Pancreas (tissue), 10 donors: ENCODE measurements around the gene STARD3. TPM values are rescaled to one million over a fixed set of nuclear protein-coding genes. Genes with fewer than 3 reads are reported as not detected.

Experiments
- ATAC-seq, 4 donors: fragments of 200-7000 bp; cut with Tn5 transposase; one replicate each; pipeline versions ENCODE4 v1.8.0 to v1.9.1; 2020; ENCODE audit warnings: mild to moderate bottlenecking in 4 of 4, moderate library complexity in 4 of 4
- DNase-seq, 6 donors: peaks; one replicate each; pipeline ENCODE4 v3.0.0-alpha.2; 2020
- FAIRE-seq: peaks from 2 replicates; lab custom pipeline; 2012; peaks lifted over from hg19 to GRCh38; lab: Jason Lieb, UNC
- H3K27ac ChIP-seq, 4 donors: fragments of 200-600 bp; sonication (generic); 1 replicate in 3 of 4; 2 replicates in 1 of 4; pipeline versions ENCODE4 v1.5.0 to v1.8.0; 2020
- H3K27me3 ChIP-seq, 4 donors: fragments of 200-600 bp; one replicate each; pipeline ENCODE4 v1.8.0; 2021
- H3K36me3 ChIP-seq, 3 donors: fragments of 200-600 bp; sonication (generic) in 1 of 3; one replicate each; pipeline versions ENCODE4 v1.5.0 to v1.8.0; 2020 to 2021
- H3K4me1 ChIP-seq, 3 donors: fragments of 200-600 bp; one replicate each; pipeline ENCODE4 v1.8.0; 2021
- H3K4me3 ChIP-seq, 4 donors: fragments of 200-600 bp; sonication (generic) in 2 of 4; one replicate each; pipeline versions ENCODE4 v1.5.0 to v1.8.0; 2020 to 2021
- H3K9me3 ChIP-seq, 4 donors: fragments of 200-600 bp; one replicate each; pipeline ENCODE4 v1.8.0; 2021
- WGBS, 2 donors: extraction: QIAGEN DNeasy Blood & Tissue Kit; methylation state at CpG; one replicate each; pipeline ENCODE4 v1.1.7; 2013; 5-methylcytosine and 5-hydroxymethylcytosine counted together
- intact Hi-C, 3 donors: fragments of 100-400 bp; cut with DNase I; formaldehyde crosslinking; loops; one replicate each; pipeline versions ENCODE4 v1.11.1 to v1.14.2; 2022
- polyA plus RNA-seq, 2 donors: library from polyadenylated mRNA; stranded (reverse); fragments of 200-250 nt; gene quantifications; one replicate each; pipeline ENCODE4 v1.2.3, GENCODE V29; 2013
- total RNA-seq, 6 donors: library from RNA; stranded (reverse); fragmentation: NEBNext Ultra II Directional in 4 of 6; extraction: Animal tissue kit (Norgen Biotek cat#: 25700) in 4 of 6; gene quantifications; one replicate each; pipeline versions ENCODE4 v1.2.1 to v1.2.4, GENCODE V29; 2021 to 2023
- TF ChIP-seq, protein P1 (sequence below), 4 donors: fragments of 200-600 bp; sonication (generic) in 3 of 4; IDR thresholded peaks; one replicate each; pipeline versions ENCODE4 v1.5.0 to v1.8.0; 2021; ENCODE audit warnings: antibody characterized with exemption in 4 of 4
- donor health status: healthy with polysubstance abuse.
- donor health status: DM: no; HTN: no; CAD: no; lungs with moderate emphysema.
- donor health status: DM: no; HTN: no; CAD: no.
- donor health status: control.
- donor health status: control.
- donor health status: Bipolar disorder and iron deficiency.
- donor health status: DM: yes; HTN: yes; CAD: no.
- donor health status: DM: no; HTN: no; CAD: no.
- donor health status: DM: no; HTN: no; CAD: no.
- donor health status: DM: yes; HTN: yes; CAD: no.

The STARD3 gene
- total and polyA plus RNA-seq, 8 donors = 24.4 to 73.8 (median 29.9) TPM

DNA sequence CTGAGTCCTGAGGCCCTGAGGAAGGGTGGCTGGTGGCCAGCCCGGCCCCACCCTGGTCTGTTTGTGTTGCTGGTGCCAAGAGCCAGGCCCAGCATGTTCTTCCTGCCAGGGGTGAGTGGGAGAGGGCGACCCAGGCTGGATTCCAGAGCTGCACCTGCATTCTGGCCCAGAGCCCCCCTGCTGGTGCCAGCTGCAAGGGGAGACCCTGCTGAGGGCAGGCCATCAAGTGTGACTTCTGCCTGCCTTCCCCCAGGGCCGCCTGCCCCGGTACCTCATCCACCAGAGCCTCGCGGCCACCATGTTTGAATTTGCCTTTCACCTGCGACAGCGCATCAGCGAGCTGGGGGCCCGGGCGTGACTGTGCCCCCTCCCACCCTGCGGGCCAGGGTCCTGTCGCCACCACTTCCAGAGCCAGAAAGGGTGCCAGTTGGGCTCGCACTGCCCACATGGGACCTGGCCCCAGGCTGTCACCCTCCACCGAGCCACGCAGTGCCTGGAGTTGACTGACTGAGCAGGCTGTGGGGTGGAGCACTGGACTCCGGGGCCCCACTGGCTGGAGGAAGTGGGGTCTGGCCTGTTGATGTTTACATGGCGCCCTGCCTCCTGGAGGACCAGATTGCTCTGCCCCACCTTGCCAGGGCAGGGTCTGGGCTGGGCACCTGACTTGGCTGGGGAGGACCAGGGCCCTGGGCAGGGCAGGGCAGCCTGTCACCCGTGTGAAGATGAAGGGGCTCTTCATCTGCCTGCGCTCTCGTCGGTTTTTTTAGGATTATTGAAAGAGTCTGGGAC, 25.8 kb downstream of the STARD3 start:
- TF ChIP-seq, protein P1, sequence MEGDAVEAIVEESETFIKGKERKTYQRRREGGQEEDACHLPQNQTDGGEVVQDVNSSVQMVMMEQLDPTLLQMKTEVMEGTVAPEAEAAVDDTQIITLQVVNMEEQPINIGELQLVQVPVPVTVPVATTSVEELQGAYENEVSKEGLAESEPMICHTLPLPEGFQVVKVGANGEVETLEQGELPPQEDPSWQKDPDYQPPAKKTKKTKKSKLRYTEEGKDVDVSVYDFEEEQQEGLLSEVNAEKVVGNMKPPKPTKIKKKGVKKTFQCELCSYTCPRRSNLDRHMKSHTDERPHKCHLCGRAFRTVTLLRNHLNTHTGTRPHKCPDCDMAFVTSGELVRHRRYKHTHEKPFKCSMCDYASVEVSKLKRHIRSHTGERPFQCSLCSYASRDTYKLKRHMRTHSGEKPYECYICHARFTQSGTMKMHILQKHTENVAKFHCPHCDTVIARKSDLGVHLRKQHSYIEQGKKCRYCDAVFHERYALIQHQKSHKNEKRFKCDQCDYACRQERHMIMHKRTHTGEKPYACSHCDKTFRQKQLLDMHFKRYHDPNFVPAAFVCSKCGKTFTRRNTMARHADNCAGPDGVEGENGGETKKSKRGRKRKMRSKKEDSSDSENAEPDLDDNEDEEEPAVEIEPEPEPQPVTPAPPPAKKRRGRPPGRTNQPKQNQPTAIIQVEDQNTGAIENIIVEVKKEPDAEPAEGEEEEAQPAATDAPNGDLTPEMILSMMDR (IDR thresholded peaks at IDR 0.05) = no peak
- H3K36me3 ChIP-seq = peaks cover 0 to 9% (median 0%) of the 10 kb centered on the region in 3 donors
- WGBS, 2 donors = 88 to 91% methylated on average over 22 of the region's 22 CpGs
- intact Hi-C loops = no loop called here
- H3K4me3 ChIP-seq = no peak overlapping the region
- ATAC-seq (no peak), FAIRE-seq (no peak), DNase-seq (peak in 1 of 6 donors; percentile 13)
- no peak overlapping the region for H3K27ac ChIP-seq
- H3K27me3 ChIP-seq = no peaks in the 10 kb centered on the region
- H3K4me1 ChIP-seq = no peaks in the 10 kb centered on the region
- H3K9me3 ChIP-seq = no peaks in the 10 kb centered on the region

DNA sequence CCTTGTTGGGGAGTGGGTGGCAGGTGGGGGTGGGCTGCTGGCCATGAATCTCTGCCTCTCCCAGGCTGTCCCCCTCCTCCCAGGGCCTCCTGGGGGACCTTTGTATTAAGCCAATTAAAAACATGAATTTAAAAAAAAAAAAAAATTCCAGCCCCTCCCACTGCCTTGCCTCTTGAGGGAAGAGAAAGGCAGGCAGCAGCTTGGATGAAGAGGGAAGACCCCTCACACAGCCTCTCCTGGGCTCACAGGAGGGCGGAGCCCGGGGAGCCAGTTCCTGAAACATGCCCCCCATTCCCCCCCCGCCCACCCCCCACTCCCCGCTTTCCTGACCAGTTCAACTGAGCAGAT, 26.4 kb downstream of the STARD3 start:
- Histone ChIP-seq H3K27me3 (no peaks in the 10 kb centered on the region), H3K4me3 (no peak overlapping the region), H3K9me3 (no peaks in the 10 kb centered on the region), H3K36me3 (peaks cover 0 to 9% (median 0%) of the 10 kb centered on the region in 3 donors), H3K27ac (no peak overlapping the region), H3K4me1 (peaks cover 0 to 2% (median 0%) of the 10 kb centered on the region in 3 donors)
- 82 to 86% methylated on average over 4 of the region's 4 CpGs for WGBS, 2 donors
- no peak for DNase-seq
- no peak for ATAC-seq
- TF ChIP-seq, protein P1 (IDR thresholded peaks at IDR 0.05) = no peak
- intact Hi-C loops = no loop called here
- FAIRE-seq = no peak

DNA sequence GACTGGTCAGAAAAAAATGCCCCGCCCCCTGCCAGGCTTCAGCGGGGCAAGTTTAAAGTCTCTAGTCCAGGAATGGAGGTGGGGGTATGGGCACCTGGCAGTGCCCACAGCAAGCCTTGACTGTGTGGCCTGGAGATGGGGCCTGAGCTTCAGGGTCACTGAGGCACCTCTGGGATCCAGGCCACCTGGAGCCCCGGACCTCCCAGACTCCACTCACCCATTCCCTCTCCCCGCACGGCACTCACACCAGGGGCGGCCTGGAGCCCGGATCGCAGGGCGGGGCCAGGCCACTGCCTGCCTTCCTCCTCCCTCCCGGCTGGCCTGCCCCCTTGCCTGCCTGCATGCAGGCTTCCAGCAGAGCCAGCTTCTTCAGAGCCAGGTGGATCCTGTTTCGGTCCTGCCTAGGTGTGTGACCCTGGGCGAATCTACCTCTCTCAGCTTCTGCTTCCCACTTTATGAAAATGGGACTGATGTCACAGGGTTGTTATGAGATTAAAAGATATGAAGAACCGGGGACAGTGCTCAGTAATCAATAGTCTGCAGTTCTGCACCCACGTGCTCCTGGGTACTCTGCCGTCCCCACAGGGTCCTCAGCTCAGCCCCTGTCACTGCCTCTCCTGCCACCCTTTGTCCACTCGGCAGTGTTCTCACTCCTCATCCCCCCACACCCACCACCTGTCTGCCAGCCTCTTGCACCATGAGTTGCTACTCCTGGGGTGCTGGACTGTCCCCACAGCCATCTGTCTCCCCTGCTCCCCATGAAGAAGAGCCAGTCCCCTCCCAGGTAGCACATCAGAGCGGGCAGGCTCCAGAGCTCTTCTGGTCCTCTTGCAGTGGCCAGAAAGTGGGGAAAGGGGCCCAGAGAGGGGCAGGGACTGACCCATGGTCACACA, 27.0 kb downstream of the STARD3 start:
- TF ChIP-seq, protein P1 (IDR thresholded peaks at IDR 0.05) = no peak
- Histone ChIP-seq H3K36me3 (peaks cover 0 to 9% (median 0%) of the 10 kb centered on the region in 3 donors), H3K4me3 (no peak overlapping the region), H3K27me3 (no peaks in the 10 kb centered on the region), H3K4me1 (peaks cover 0 to 5% (median 0%) of the 10 kb centered on the region in 3 donors), H3K27ac (no peak overlapping the region), H3K9me3 (no peaks in the 10 kb centered on the region)
- WGBS, 2 donors = 62 to 64% methylated on average over 17 of the region's 17 CpGs
- peak in 1 of 4 donors; percentile 4 for ATAC-seq
- no peak for DNase-seq
- FAIRE-seq = no peak
- intact Hi-C loops = no loop called here

DNA sequence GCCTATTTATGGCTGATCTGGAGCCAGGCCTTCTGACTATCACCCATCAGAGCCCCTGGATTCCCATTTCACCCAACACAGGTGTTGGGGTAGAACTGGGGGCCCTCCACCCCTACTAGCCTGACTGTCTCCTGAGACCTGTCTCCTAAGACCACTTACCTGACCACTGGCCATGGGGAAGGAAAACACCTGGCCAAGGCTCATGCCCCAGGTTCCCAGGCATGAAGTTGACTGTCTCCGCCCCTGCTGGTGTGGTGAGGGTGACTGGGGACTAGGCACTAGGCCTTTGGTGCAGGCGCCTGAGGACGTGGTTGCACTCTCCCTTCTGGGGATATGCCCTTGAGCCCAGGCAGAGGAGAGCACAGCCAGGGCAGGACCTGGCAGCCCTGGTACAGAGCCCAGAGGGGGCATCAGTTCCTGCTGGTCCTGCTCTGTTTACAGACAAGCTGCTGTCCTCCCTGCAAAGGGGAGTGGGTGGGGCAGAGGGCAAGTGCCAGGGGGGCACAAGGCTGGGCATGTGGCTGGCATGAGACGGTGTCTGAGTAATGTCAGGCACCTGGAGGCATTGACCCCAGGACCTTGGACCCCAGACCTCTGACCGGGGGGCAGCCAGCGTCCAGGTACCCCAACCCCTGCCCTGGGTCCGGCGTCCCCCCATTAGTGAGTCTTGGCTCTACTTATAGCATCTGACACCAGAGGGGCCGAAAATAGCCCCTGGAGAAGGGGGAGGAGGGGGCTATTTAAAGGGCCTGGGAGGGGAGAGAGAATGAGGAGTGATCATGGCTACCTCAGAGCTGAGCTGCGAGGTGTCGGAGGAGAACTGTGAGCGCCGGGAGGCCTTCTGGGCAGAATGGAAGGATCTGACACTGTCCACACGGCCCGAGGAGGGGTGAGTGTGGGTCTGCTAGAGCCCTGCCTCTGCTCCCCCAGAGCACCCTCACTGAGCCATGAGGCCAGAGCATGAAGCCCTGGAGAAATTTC, 27.9 kb downstream of the STARD3 start, which contains the start of gene TCAP:
Gene TCAP (plus strand): TSS at position 769 of the 981 bp plus-strand sequence. CDS start 11 bp downstream, at position 780.
- Histone ChIP-seq H3K4me1 (peaks cover 0 to 5% (median 0%) of the 10 kb centered on the region in 3 donors), H3K27me3 (no peaks in the 10 kb centered on the region), H3K36me3 (peaks cover 0 to 9% (median 0%) of the 10 kb centered on the region in 3 donors), H3K27ac (no peak within 1 kb of the TSS), H3K4me3 (no peak within 1 kb of the TSS), H3K9me3 (no peaks in the 10 kb centered on the region)
- 37 to 41% methylated on average over 15 of the region's 15 CpGs for WGBS, 2 donors
- DNase-seq = peak in 1 of 6 donors; percentile 12
- intact Hi-C loops = no loop called here
- FAIRE-seq = no peak
- ATAC-seq = no peak
- TF ChIP-seq, protein P1 (IDR thresholded peaks at IDR 0.05) = no peak
